ENCODE measurements around the gene SERPING1.

- TF ChIP-seq EP300 (IDR thresholded peaks at IDR 0.05; ENCODE audit: borderline replicate concordance) (no peak), FOXM1 (IDR thresholded peaks at IDR 0.05; ENCODE audit: borderline replicate concordance, low read depth) (no peak), TEAD4 (IDR thresholded peaks at IDR 0.05) (no peak)
Measured at GRCh38 chr11:57647372-57647771, 49.9 kb downstream of the SERPING1 start.

Measured in Ishikawa (cell line).